Mesendoderm (in vitro differentiated cells): ENCODE measurements around the gene PRCD.

Experiments
- DNase-seq: peaks from one replicate; pipeline ENCODE4 v3.0.0; 2013
- H2AK5ac ChIP-seq: 2 replicates; pipeline ENCODE4 v1.6.1; 2013; ENCODE audit warnings: low read length, inconsistent platforms
- H2BK120ac ChIP-seq: 2 replicates; pipeline ENCODE4 v1.6.1; 2013; ENCODE audit warnings: low read depth, mild to moderate bottlenecking, low read length, moderate library complexity, mixed read lengths
- H2BK15ac ChIP-seq: replicated peaks from 2 replicates; pipeline ENCODE4 v1.6.1; 2013; ENCODE audit warnings: low read depth, mild to moderate bottlenecking, moderate library complexity
- H2BK5ac ChIP-seq: 2 replicates; pipeline ENCODE4 v1.6.1; 2013; ENCODE audit warnings: low read length, inconsistent platforms
- H3K18ac ChIP-seq: 2 replicates; pipeline ENCODE4 v1.6.1; 2013; ENCODE audit warnings: mild to moderate bottlenecking, low read length, mixed read lengths
- H3K23ac ChIP-seq: one replicate; pipeline ENCODE4 v1.6.1; 2013; ENCODE audit warnings: low read length
- H3K27ac ChIP-seq: 2 replicates; pipeline ENCODE4 v1.5.1; 2013; ENCODE audit warnings: low read depth, mild to moderate bottlenecking, inconsistent platforms, low read length, moderate library complexity
- H3K27me3 ChIP-seq: 2 replicates; pipeline ENCODE4 v1.6.1; 2013; ENCODE audit warnings: low read length, control low read depth, mild to moderate bottlenecking, inconsistent platforms; ENCODE audit not compliant: insufficient read depth, poor library complexity
- H3K36me3 ChIP-seq: 2 replicates; pipeline ENCODE4 v1.6.1; 2013; ENCODE audit warnings: low read length, inconsistent platforms; ENCODE audit not compliant: control insufficient read depth, insufficient read depth
- H3K4ac ChIP-seq: one replicate; pipeline ENCODE4 v1.6.1; 2013; ENCODE audit warnings: low read depth, mild to moderate bottlenecking, low read length, moderate library complexity
- H3K4me1 ChIP-seq: 2 replicates; pipeline ENCODE4 v1.6.1; 2013; ENCODE audit warnings: low read depth, low read length, inconsistent platforms; ENCODE audit not compliant: control insufficient read depth
- H3K4me2 ChIP-seq: 2 replicates; pipeline ENCODE4 v1.6.1; 2013; ENCODE audit warnings: low read length
- H3K4me3 ChIP-seq: 2 replicates; pipeline ENCODE4 v1.5.1; 2013; ENCODE audit warnings: mild to moderate bottlenecking, low read length
- H3K56ac ChIP-seq: one replicate; pipeline ENCODE4 v1.6.1; 2013; ENCODE audit warnings: low read length
- H3K79me1 ChIP-seq: 2 replicates; pipeline ENCODE4 v1.6.1; 2013; ENCODE audit warnings: low read length, inconsistent platforms
- H3K79me2 ChIP-seq: 2 replicates; pipeline ENCODE4 v1.6.1; 2013; ENCODE audit warnings: mild to moderate bottlenecking, low read length; ENCODE audit not compliant: control insufficient read depth, insufficient read depth
- H3K9ac ChIP-seq: 2 replicates; pipeline ENCODE4 v1.6.1; 2013; ENCODE audit warnings: low read length, inconsistent platforms
- H4K5ac ChIP-seq: one replicate; pipeline ENCODE4 v1.6.1; 2013; ENCODE audit warnings: low read length
- H4K8ac ChIP-seq: one replicate; pipeline ENCODE4 v1.6.1; 2013; ENCODE audit warnings: low read depth, mild to moderate bottlenecking, control low read depth, low read length, moderate library complexity
- WGBS: extraction: QIAGEN DNeasy Blood & Tissue Kit; methylation state at CpG from one replicate; pipeline ENCODE4 v1.1.7; 2013; ENCODE audit warnings: low lambda C conversion rate, missing lambda C conversion rate; ENCODE audit not compliant: insufficient coverage; ENCODE audit errors: extremely low coverage; 5-methylcytosine and 5-hydroxymethylcytosine counted together

Gene PRCD

GRCh38 chr17:76584427-76585032, 44.7 kb downstream of the PRCD start:
- peak overlapping the region; percentile 27 for H3K4me3 ChIP-seq
- H3K23ac ChIP-seq = peak overlapping the region; percentile 94
- no peak overlapping the region for H2AK5ac ChIP-seq
- no peak overlapping the region for H2BK15ac ChIP-seq
- no peak overlapping the region for H3K4ac ChIP-seq
- H3K27ac ChIP-seq = no peak overlapping the region
- H3K79me2 ChIP-seq = no peaks in the 10 kb centered on the region
- no peak overlapping the region for H4K8ac ChIP-seq
- H4K5ac ChIP-seq = no peak overlapping the region
- peak overlapping the region; percentile 58 for H3K9ac ChIP-seq
- WGBS = no CpG with 5 or more reads among the region's 17 CpGs
- H3K4me1 ChIP-seq = peaks cover 4% of the 10 kb centered on the region
- no peak overlapping the region for H2BK5ac ChIP-seq
- no peaks in the 10 kb centered on the region for H3K79me1 ChIP-seq
- peak overlapping the region; percentile 83 for H3K56ac ChIP-seq
- H3K36me3 ChIP-seq = no peaks in the 10 kb centered on the region
- H3K27me3 ChIP-seq = no peaks in the 10 kb centered on the region
- no peak overlapping the region for H2BK120ac ChIP-seq
- peak overlapping the region; percentile 69 for H3K18ac ChIP-seq
- DNase-seq = peak; percentile 84
- H3K4me2 ChIP-seq = peak overlapping the region; percentile 76

- Histone ChIP-seq H2BK5ac (no peak overlapping the region), H3K79me2 (no peaks in the 10 kb centered on the region), H2BK15ac (no peak overlapping the region), H3K4me1 (peaks cover 4% of the 10 kb centered on the region), H4K8ac (no peak overlapping the region), H3K27me3 (no peaks in the 10 kb centered on the region), H3K4me2 (peak overlapping the region; percentile 76), H3K27ac (no peak overlapping the region), H3K4ac (peak overlapping the region; percentile 28), H4K5ac (no peak overlapping the region), H2BK120ac (no peak overlapping the region), H3K36me3 (no peaks in the 10 kb centered on the region), H3K18ac (peak overlapping the region; percentile 69), H3K4me3 (peak overlapping the region; percentile 27), H3K23ac (peak overlapping the region; percentile 94), H3K56ac (peak overlapping the region; percentile 83), H3K9ac (peak overlapping the region; percentile 58), H3K79me1 (no peaks in the 10 kb centered on the region), H2AK5ac (no peak overlapping the region)
- DNase-seq = peak; percentile 21
- WGBS = no CpG with 5 or more reads among the region's 62 CpGs
Observed at GRCh38 chr17:76585033-76585648, 45.3 kb downstream of the PRCD start.

- Histone ChIP-seq H3K4me1 (peaks cover 4% of the 10 kb centered on the region), H3K79me1 (no peaks in the 10 kb centered on the region), H3K56ac (peak within 1 kb of the TSS; percentile 83), H2BK120ac (no peak within 1 kb of the TSS), H4K8ac (no peak within 1 kb of the TSS), H3K27me3 (no peaks in the 10 kb centered on the region), H3K4me2 (peak within 1 kb of the TSS; percentile 76), H3K18ac (peak within 1 kb of the TSS; percentile 69), H3K4me3 (peak within 1 kb of the TSS; percentile 27), H2AK5ac (no peak within 1 kb of the TSS), H4K5ac (no peak within 1 kb of the TSS), H3K36me3 (no peaks in the 10 kb centered on the region), H3K23ac (peak within 1 kb of the TSS; percentile 94), H2BK15ac (no peak within 1 kb of the TSS), H3K4ac (peak within 1 kb of the TSS; percentile 28), H2BK5ac (no peak within 1 kb of the TSS), H3K27ac (no peak within 1 kb of the TSS), H3K79me2 (no peaks in the 10 kb centered on the region), H3K9ac (peak within 1 kb of the TSS; percentile 58)
- DNase-seq = peak; percentile 58
- no CpG with 5 or more reads among the region's 84 CpGs for WGBS
Observed at GRCh38 chr17:76585649-76586593, 46.1 kb downstream of the PRCD start, which contains the start of gene ST6GALNAC2. ST6GALNAC2 (minus strand) TSS chr17:76585860; CDS start chr17:76585808, 52 bp downstream.

- Histone ChIP-seq H3K56ac (no peak overlapping the region), H3K79me2 (no peaks in the 10 kb centered on the region), H4K8ac (no peak overlapping the region), H3K27me3 (no peaks in the 10 kb centered on the region), H3K79me1 (no peaks in the 10 kb centered on the region), H3K9ac (no peak overlapping the region), H3K36me3 (no peaks in the 10 kb centered on the region), H3K18ac (no peak overlapping the region), H4K5ac (no peak overlapping the region), H2BK15ac (no peak overlapping the region), H3K27ac (no peak overlapping the region), H2BK120ac (no peak overlapping the region), H2AK5ac (no peak overlapping the region), H2BK5ac (no peak overlapping the region), H3K4me2 (no peak overlapping the region), H3K4me1 (peaks cover 3% of the 10 kb centered on the region), H3K23ac (no peak overlapping the region), H3K4me3 (no peak overlapping the region), H3K4ac (no peak overlapping the region)
- WGBS = no CpG with 5 or more reads among the region's 17 CpGs
- DNase-seq = peak; percentile 51
Observed at GRCh38 chr17:76586741-76587487, 47.1 kb downstream of the PRCD start.

- no peak overlapping the region for H3K18ac ChIP-seq
- no peaks in the 10 kb centered on the region for H3K36me3 ChIP-seq
- no peak overlapping the region for H3K27ac ChIP-seq
- H2BK120ac ChIP-seq = no peak overlapping the region
- H3K4ac ChIP-seq = no peak overlapping the region
- H3K4me2 ChIP-seq = no peak overlapping the region
- H3K79me1 ChIP-seq = no peaks in the 10 kb centered on the region
- H3K23ac ChIP-seq = no peak overlapping the region
- H4K5ac ChIP-seq = no peak overlapping the region
- H2AK5ac ChIP-seq = no peak overlapping the region
- no peaks in the 10 kb centered on the region for H3K27me3 ChIP-seq
- no peaks in the 10 kb centered on the region for H3K79me2 ChIP-seq
- DNase-seq = no peak
- peaks cover 3% of the 10 kb centered on the region for H3K4me1 ChIP-seq
- H2BK15ac ChIP-seq = no peak overlapping the region
- H3K56ac ChIP-seq = no peak overlapping the region
- H2BK5ac ChIP-seq = no peak overlapping the region
- H3K4me3 ChIP-seq = no peak overlapping the region
- no peak overlapping the region for H3K9ac ChIP-seq
- H4K8ac ChIP-seq = no peak overlapping the region
Observed at GRCh38 chr17:76588182-76588581, 48.3 kb downstream of the PRCD start.
